ENCODE results near the gene STOM.

Gene STOM

GRCh38 chr9:121318631-121319382 lies 51.2 kb downstream of the STOM start:
- no peak for DNase-seq

- DNase-seq = no peak
These were observed 52.1 kb downstream of the STOM start for GRCh38 chr9:121317737-121318630.

- DNase-seq = no peak
These were observed 53.1 kb downstream of the STOM start for GRCh38 chr9:121316852-121317373.

GRCh38 chr9:121316378-121316777 lies 53.7 kb downstream of the STOM start:
- DNase-seq = no peak

- no peak for DNase-seq
These were observed 56.4 kb downstream of the STOM start for GRCh38 chr9:121313458-121314152.

- no peak for DNase-seq
These were observed 57.9 kb downstream of the STOM start for GRCh38 chr9:121312169-121312568.

- DNase-seq = no peak
These were observed 59.5 kb downstream of the STOM start for GRCh38 chr9:121310571-121310970.

- DNase-seq = no peak
These were observed 60.1 kb downstream of the STOM start for GRCh38 chr9:121309833-121310425.

GRCh38 chr9:121309171-121309570 lies 60.9 kb downstream of the STOM start:
- DNase-seq = no peak

GRCh38 chr9:121308765-121309164 lies 61.3 kb downstream of the STOM start:
- DNase-seq = no peak

- DNase-seq = no peak
These were observed 62.1 kb downstream of the STOM start for GRCh38 chr9:121307976-121308375.

GRCh38 chr9:121305269-121305994 lies 64.6 kb downstream of the STOM start:
- DNase-seq = no peak

GRCh38 chr9:121304707-121305106 lies 65.3 kb downstream of the STOM start:
- no peak for DNase-seq

GRCh38 chr9:121303456-121304451 lies 66.3 kb downstream of the STOM start:
- no peak for DNase-seq

- DNase-seq = no peak
These were observed 67.3 kb downstream of the STOM start for GRCh38 chr9:121302786-121303185.

GRCh38 chr9:121302341-121302740 lies 67.7 kb downstream of the STOM start:
- DNase-seq = no peak

- DNase-seq = no peak
These were observed 68.2 kb downstream of the STOM start for GRCh38 chr9:121301881-121302286.

GRCh38 chr9:121300283-121301119 lies 69.5 kb downstream of the STOM start:
- DNase-seq = no peak

GRCh38 chr9:121299467-121300282 lies 70.4 kb downstream of the STOM start:
- no peak for DNase-seq
